ENCODE results near the gene MAPRE3. TPM values are rescaled to one million over a fixed set of nuclear protein-coding genes. Genes with fewer than 3 reads are reported as not detected.

The MAPRE3 gene
- total RNA-seq, 1 donor from 2014 or later = 27.1 TPM

GRCh38 chr2:27023740-27024139 is 53.3 kb downstream of the MAPRE3 start:
- peaks cover 44% of the 10 kb centered on the region for H3K36me3 ChIP-seq
- no peak overlapping the region for H3K27ac ChIP-seq
- H3K27me3 ChIP-seq (ENCODE audit: low read depth) = no peaks in the 10 kb centered on the region
- intact Hi-C loops (cut with DNase I) = no loop called here
- H3K4me3 ChIP-seq = no peak overlapping the region
- TF ChIP-seq CTCF (IDR thresholded peaks at IDR 0.05) = no peak
- no peak for DNase-seq
- H3K9me3 ChIP-seq = no peaks in the 10 kb centered on the region
- ATAC-seq = no peak
- no peaks in the 10 kb centered on the region for H3K4me1 ChIP-seq

- ATAC-seq = no peak
Observed at GRCh38 chr2:27024188-27024587, 53.8 kb downstream of the MAPRE3 start.

GRCh38 chr2:27024812-27025211 is 54.4 kb downstream of the MAPRE3 start:
- no peak overlapping the region for H3K4me3 ChIP-seq
- intact Hi-C loops (cut with DNase I) = no loop called here
- ATAC-seq = no peak
- no peak for TF ChIP-seq CTCF (IDR thresholded peaks at IDR 0.05)
- peaks cover 48% of the 10 kb centered on the region for H3K36me3 ChIP-seq
- no peaks in the 10 kb centered on the region for H3K27me3 ChIP-seq (ENCODE audit: low read depth)
- no peaks in the 10 kb centered on the region for H3K4me1 ChIP-seq
- H3K9me3 ChIP-seq = no peaks in the 10 kb centered on the region
- DNase-seq = no peak
- H3K27ac ChIP-seq = no peak overlapping the region

More at GRCh38 chr2:27024188-27024587, 53.8 kb downstream of the MAPRE3 start:
- intact Hi-C loops (cut with DNase I) = no loop called here
- no peaks in the 10 kb centered on the region for H3K27me3 ChIP-seq (ENCODE audit: low read depth)
- DNase-seq = no peak
- no peak for TF ChIP-seq CTCF (IDR thresholded peaks at IDR 0.05)
- peaks cover 44% of the 10 kb centered on the region for H3K36me3 ChIP-seq
- no peaks in the 10 kb centered on the region for H3K9me3 ChIP-seq
- no peak overlapping the region for H3K27ac ChIP-seq
- H3K4me1 ChIP-seq = no peaks in the 10 kb centered on the region
- H3K4me3 ChIP-seq = no peak overlapping the region

- peaks cover 48% of the 10 kb centered on the region for H3K36me3 ChIP-seq
- no peak overlapping the region for H3K27ac ChIP-seq
- no peak for TF ChIP-seq CTCF (IDR thresholded peaks at IDR 0.05)
- DNase-seq (no peak), ATAC-seq (no peak)
- intact Hi-C loops (cut with DNase I) = no loop called here
- no peaks in the 10 kb centered on the region for H3K9me3 ChIP-seq
- H3K4me3 ChIP-seq = no peak overlapping the region
- no peaks in the 10 kb centered on the region for H3K27me3 ChIP-seq (ENCODE audit: low read depth)
- H3K4me1 ChIP-seq = no peaks in the 10 kb centered on the region
Observed at GRCh38 chr2:27025281-27025800, 54.9 kb downstream of the MAPRE3 start.

- Histone ChIP-seq H3K36me3 (peaks cover 48% of the 10 kb centered on the region), H3K4me3 (no peak overlapping the region), H3K27me3 (ENCODE audit: low read depth) (no peaks in the 10 kb centered on the region), H3K9me3 (no peaks in the 10 kb centered on the region), H3K4me1 (no peaks in the 10 kb centered on the region), H3K27ac (no peak overlapping the region)
- no peak for TF ChIP-seq CTCF (IDR thresholded peaks at IDR 0.05)
- DNase-seq (no peak), ATAC-seq (no peak)
- intact Hi-C loops (cut with DNase I) = no loop called here
Observed at GRCh38 chr2:27025861-27026851, 55.7 kb downstream of the MAPRE3 start.

Measured in lower lobe of right lung (tissue), 2 donors.